Gastroesophageal sphincter (tissue), 4 donors: ENCODE results near the gene LAMC1. TPM values are rescaled to one million over a fixed set of nuclear protein-coding genes. Genes with fewer than 3 reads are reported as not detected.

Experiments used
- ATAC-seq: fragments of 150-250 bp; one replicate; pipeline ENCODE4 v1.9.1; 2016; ENCODE audit warnings: mild to moderate bottlenecking, moderate library complexity
- H3K27ac ChIP-seq, 4 donors: fragments of 200-600 bp; sonication (generic) in 3 of 4; 1 replicate in 3 of 4; 2 replicates in 1 of 4; pipeline ENCODE4 v1.5.1; 2016 to 2019
- H3K27me3 ChIP-seq: fragments of 200-600 bp; sonication (generic); one replicate; pipeline ENCODE4 v1.5.1; 2019
- H3K36me3 ChIP-seq, 2 donors: fragments of 200-600 bp; sonication (generic); one replicate each; pipeline ENCODE4 v1.5.1; 2019; ENCODE audit warnings: control low read depth in 1 of 2
- H3K4me1 ChIP-seq, 3 donors: fragments of 200-600 bp; sonication (generic); 1 replicate in 2 of 3; 2 replicates in 1 of 3; pipeline ENCODE4 v1.5.1; 2016 to 2019; ENCODE audit warnings: control low read depth in 2 of 3
- H3K4me3 ChIP-seq, 2 donors: fragments of 200-600 bp; sonication (generic); one replicate each; pipeline ENCODE4 v1.5.1; 2019; ENCODE audit warnings: mild to moderate bottlenecking in 1 of 2, moderate library complexity in 1 of 2
- H3K9me3 ChIP-seq, 3 donors: fragments of 200-600 bp; sonication (generic); one replicate each; pipeline ENCODE4 v1.5.1; 2017 to 2019; ENCODE audit warnings: control low read depth in 2 of 3
- CTCF ChIP-seq, 4 experiments: fragments of 200-600 bp in 2 of 4; fragments of 450-650 bp in 2 of 4; sonication (generic) in 1 of 4; IDR thresholded peaks; one replicate each; pipeline ENCODE4 v1.5.1; 2017 to 2019; ENCODE audit warnings: antibody characterized with exemption in 4 of 4, mild to moderate bottlenecking in 2 of 4, moderate library complexity in 2 of 4
- EP300 ChIP-seq: sonication (generic); formaldehyde crosslinking; IDR thresholded peaks from one replicate; pipeline ENCODE4 v1.6.1; 2017; ENCODE audit warnings: antibody characterized with exemption, mild to moderate bottlenecking
- POLR2A ChIP-seq, 2 donors: fragments of 450-650 bp; IDR thresholded peaks; one replicate each; pipeline ENCODE4 v1.6.1; 2017; ENCODE audit warnings: antibody characterized with exemption in 2 of 2, mild to moderate bottlenecking in 2 of 2, moderate library complexity in 1 of 2
- POLR2AphosphoS5 ChIP-seq: sonication (generic); formaldehyde crosslinking; IDR thresholded peaks from one replicate; pipeline ENCODE4 v1.6.1; 2017; ENCODE audit warnings: antibody characterized with exemption
- WGBS, 2 donors: methylation state at CpG; one replicate each; pipeline ENCODE4 v1.1.5; 2018; ENCODE audit warnings: low coverage in 1 of 2; 5-methylcytosine and 5-hydroxymethylcytosine counted together
- total RNA-seq, 4 donors: library from RNA; depleted of rRNA; stranded (reverse); fragments of >200 nt; gene quantifications; one replicate each; pipeline ENCODE4 v1.1.0, GENCODE V29; 2016

Gene LAMC1
- total RNA-seq, 4 donors from 2014 or later, result 363 to 528 (median 514) TPM

GRCh38 chr1:183139281-183139942, 116.2 kb downstream of the LAMC1 start:
- Histone ChIP-seq H3K4me3 (no peak overlapping the region), H3K27ac (peak overlapping the region; percentile 76 to 98 (median 82)), H3K4me1 (peaks cover 22 to 74% (median 26%) of the 10 kb centered on the region in 3 donors), H3K27me3 (no peaks in the 10 kb centered on the region), H3K36me3 (peaks cover 10 to 74% of the 10 kb centered on the region in 2 donors), H3K9me3 (no peaks in the 10 kb centered on the region)
- TF ChIP-seq CTCF (IDR thresholded peaks at IDR 0.05), result no peak
- TF ChIP-seq POLR2A (IDR thresholded peaks at IDR 0.05), result no peak
- no peak for TF ChIP-seq POLR2AphosphoS5
- TF ChIP-seq EP300, result no peak
- WGBS, 2 donors, result 17 to 80% methylated on average over 1 to 3 of the region's 4 CpGs
- ATAC-seq, result no peak

- Histone ChIP-seq H3K4me1 (peaks cover 22 to 74% (median 26%) of the 10 kb centered on the region in 3 donors), H3K27me3 (no peaks in the 10 kb centered on the region), H3K27ac (peak overlapping the region; percentile 76 to 98 (median 82)), H3K36me3 (peaks cover 7 to 68% of the 10 kb centered on the region in 2 donors), H3K4me3 (no peak overlapping the region), H3K9me3 (no peaks in the 10 kb centered on the region)
- no peak for TF ChIP-seq POLR2AphosphoS5
- no peak for TF ChIP-seq POLR2A (IDR thresholded peaks at IDR 0.05)
- no peak for TF ChIP-seq EP300
- TF ChIP-seq CTCF (IDR thresholded peaks at IDR 0.05), result no peak
- no peak for ATAC-seq
These were observed 117.4 kb downstream of the LAMC1 start for GRCh38 chr1:183140633-183141032.

GRCh38 chr1:183142171-183142570, 119.0 kb downstream of the LAMC1 start:
- 85 to 86% methylated on average over 1 to 2 of the region's 2 CpGs for WGBS, 2 donors
- no peak for TF ChIP-seq EP300
- no peak for TF ChIP-seq POLR2A (IDR thresholded peaks at IDR 0.05)
- TF ChIP-seq CTCF (IDR thresholded peaks at IDR 0.05), result no peak
- no peak for TF ChIP-seq POLR2AphosphoS5
- Histone ChIP-seq H3K4me1 (peaks cover 20 to 69% (median 22%) of the 10 kb centered on the region in 3 donors), H3K4me3 (no peak overlapping the region), H3K36me3 (peaks cover 2 to 53% of the 10 kb centered on the region in 2 donors), H3K9me3 (no peaks in the 10 kb centered on the region), H3K27ac (peak overlapping the region; percentile 76 to 98 (median 82)), H3K27me3 (no peaks in the 10 kb centered on the region)
- ATAC-seq, result no peak

DNA sequence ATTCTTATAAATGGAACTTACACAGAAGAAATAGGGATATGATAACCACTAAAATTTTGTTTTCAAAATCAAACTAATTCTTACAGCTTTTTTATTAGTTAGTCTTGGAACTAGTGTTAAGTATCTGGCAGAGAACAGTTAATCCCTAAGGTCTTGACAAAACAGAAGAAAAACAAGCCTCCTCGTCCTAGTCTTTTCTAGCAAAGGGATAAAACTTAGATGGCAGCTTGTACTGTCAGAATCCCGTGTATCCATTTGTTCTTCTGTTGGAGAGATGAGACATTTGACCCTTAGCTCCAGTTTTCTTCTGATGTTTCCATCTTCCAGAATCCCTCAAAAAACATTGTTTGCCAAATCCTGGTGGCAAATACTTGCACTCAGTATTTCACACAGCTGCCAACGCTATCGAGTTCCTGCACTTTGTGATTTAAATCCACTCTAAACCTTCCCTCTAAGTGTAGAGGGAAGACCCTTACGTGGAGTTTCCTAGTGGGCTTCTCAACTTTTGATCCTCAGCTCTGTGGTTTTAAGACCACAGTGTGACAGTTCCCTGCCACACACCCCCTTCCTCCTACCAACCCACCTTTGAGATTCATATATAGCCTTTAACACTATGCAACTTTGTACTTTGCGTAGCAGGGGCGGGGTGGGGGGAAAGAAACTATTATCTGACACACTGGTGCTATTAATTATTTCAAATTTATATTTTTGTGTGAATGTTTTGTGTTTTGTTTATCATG, 120.5 kb downstream of the LAMC1 start:
- TF ChIP-seq CTCF (IDR thresholded peaks at IDR 0.05) (no peak), POLR2AphosphoS5 (peak; percentile 53)
- peaks cover 2 to 38% of the 10 kb centered on the region in 2 donors for H3K36me3 ChIP-seq
- peaks cover 17 to 70% (median 25%) of the 10 kb centered on the region in 3 donors for H3K4me1 ChIP-seq
- H3K27me3 ChIP-seq, result no peaks in the 10 kb centered on the region
- H3K27ac ChIP-seq, result peak overlapping the region; percentile 76 to 98 (median 82)
- H3K9me3 ChIP-seq, result no peaks in the 10 kb centered on the region
- ATAC-seq, result no peak
- 62 to 71% methylated on average over 5 to 7 of the region's 7 CpGs for WGBS, 2 donors
- H3K4me3 ChIP-seq, result no peak overlapping the region
